Body of pancreas (tissue), 4 donors: ENCODE results near the gene ZNF813. TPM values are rescaled to one million over a fixed set of nuclear protein-coding genes. Genes with fewer than 3 reads are reported as not detected.

Experiments used
- ATAC-seq: fragments of 150-250 bp; one replicate; pipeline ENCODE4 v1.9.1; 2016
- DNase-seq, 4 donors: peaks; one replicate each; pipeline ENCODE4 v3.0.0-alpha.2; 2019
- H3K27ac ChIP-seq, 4 donors: fragments of 200-600 bp; sonication (generic); 1 replicate in 3 of 4; 2 replicates in 1 of 4; pipeline versions ENCODE4 v1.5.1 to v1.6.1; 2016 to 2019; ENCODE audit warnings: mild to moderate bottlenecking in 1 of 4, mixed read lengths in 1 of 4, moderate library complexity in 1 of 4
- H3K27me3 ChIP-seq, 2 donors: fragments of 200-600 bp; sonication (generic); one replicate each; pipeline ENCODE4 v1.6.0; 2016; ENCODE audit warnings: mild to moderate bottlenecking in 1 of 2
- H3K36me3 ChIP-seq, 2 donors: fragments of 200-600 bp; sonication (generic); replicated peaks in 1 of 2; 2 replicates each; pipeline ENCODE4 v1.5.1; 2016; ENCODE audit warnings: low read depth in 2 of 2; ENCODE audit not compliant: insufficient read depth in 1 of 2
- H3K4me1 ChIP-seq: fragments of 200-600 bp; sonication (generic); one replicate; pipeline ENCODE4 v1.6.0; 2016
- H3K4me3 ChIP-seq, 2 donors: fragments of 200-600 bp; sonication (generic); 1 replicate in 1 of 2; 2 replicates in 1 of 2; pipeline ENCODE4 v1.5.1; 2016 to 2019
- H3K9me3 ChIP-seq, 3 donors: fragments of 200-600 bp; sonication (generic); 1 replicate in 2 of 3; 2 replicates in 1 of 3; pipeline ENCODE4 v1.5.1; 2016
- CTCF ChIP-seq, 7 experiments: fragments of 450-650 bp in 4 of 7; fragments of 200-600 bp in 3 of 7; sonication (generic) in 3 of 7; IDR thresholded peaks; one replicate each; pipeline ENCODE4 v1.5.1; 2016 to 2019; ENCODE audit warnings: antibody characterized with exemption in 7 of 7
- POLR2A ChIP-seq, 3 donors: fragments of 450-650 bp; IDR thresholded peaks; one replicate each; pipeline ENCODE4 v1.6.1; 2016; ENCODE audit warnings: antibody characterized with exemption in 3 of 3, mild to moderate bottlenecking in 2 of 3
- WGBS, 2 donors: methylation state at CpG; one replicate each; pipeline ENCODE4 v1.1.5; 2017; 5-methylcytosine and 5-hydroxymethylcytosine counted together
- intact Hi-C: fragments of 100-400 bp; cut with DNase I; formaldehyde crosslinking; loops from one replicate; pipeline ENCODE4 v1.15.1; 2023
- total RNA-seq, 2 donors: library from RNA; depleted of rRNA; stranded (reverse); fragments of >200 nt; gene quantifications; one replicate each; pipeline ENCODE4 v1.1.0, GENCODE V29; 2016

ZNF813 gene
- total RNA-seq, 2 donors from 2014 or later: 1.6 to 1.8 TPM

DNA sequence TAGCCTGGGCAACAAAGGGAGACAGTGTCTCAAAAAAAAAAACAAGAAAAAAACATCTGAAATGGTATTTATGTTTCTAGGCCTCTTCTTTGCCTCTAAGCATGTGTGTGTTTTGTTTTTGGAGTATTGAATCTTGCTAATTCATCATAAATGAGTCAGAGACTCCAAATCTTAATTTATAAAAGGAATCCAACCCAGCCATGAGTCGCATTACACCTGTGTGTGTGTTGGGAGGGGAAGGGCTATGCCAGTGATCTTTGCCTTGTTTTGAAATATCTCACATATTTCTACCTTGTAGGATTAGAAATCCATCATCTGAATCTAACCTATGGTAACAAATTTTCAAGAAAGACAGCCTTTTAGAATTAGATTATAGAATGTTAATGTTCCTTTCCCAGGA is 74.4 kb downstream of the ZNF813 start:
- Histone ChIP-seq H3K4me3 (no peak overlapping the region), H3K27me3 (no peaks in the 10 kb centered on the region), H3K27ac (no peak overlapping the region), H3K36me3 (peaks cover 0 to 3% of the 10 kb centered on the region in 2 donors), H3K9me3 (no peaks in the 10 kb centered on the region), H3K4me1 (peaks cover 4% of the 10 kb centered on the region)
- no peak for DNase-seq
- WGBS, 2 donors: 88% methylated on average over 1 of the region's 1 CpG
- TF ChIP-seq POLR2A (IDR thresholded peaks at IDR 0.05): no peak
- no peak for TF ChIP-seq CTCF (IDR thresholded peaks at IDR 0.05)
- intact Hi-C loops: no loop called here
- no peak for ATAC-seq

- ATAC-seq (no peak), DNase-seq (no peak)
- H3K4me3 ChIP-seq: no peak overlapping the region
- intact Hi-C loops: no loop called here
- H3K9me3 ChIP-seq: no peaks in the 10 kb centered on the region
- H3K36me3 ChIP-seq: peaks cover 0 to 3% of the 10 kb centered on the region in 2 donors
- H3K27ac ChIP-seq: no peak overlapping the region
- TF ChIP-seq POLR2A (IDR thresholded peaks at IDR 0.05): no peak
- no peak for TF ChIP-seq CTCF (IDR thresholded peaks at IDR 0.05)
- H3K4me1 ChIP-seq: peaks cover 4% of the 10 kb centered on the region
- WGBS, 2 donors: 82 to 84% methylated on average over 14 to 21 of the region's 25 CpGs
- no peaks in the 10 kb centered on the region for H3K27me3 ChIP-seq
These were observed 77.9 kb downstream of the ZNF813 start for GRCh38 chr19:53545271-53546065.

Other genes with a start within 250 kb of the ZNF813 start
- 1 to 10 TPM; 2.3 to 3.4 TPM for gene ZNF677, start 212.9 kb upstream of the ZNF813 start, total RNA-seq
- not detected for gene VN1R2, start 209.4 kb upstream of the ZNF813 start, total RNA-seq
- not detected for gene VN1R4, start 200.0 kb upstream of the ZNF813 start, total RNA-seq
- 1 to 10 TPM; 3.0 to 4.2 TPM for gene ZNF845, start 134.0 kb upstream of the ZNF813 start, total RNA-seq
- gene ZNF525, start 102.0 kb upstream of the ZNF813 start, total RNA-seq: 10 to 100 TPM; 12.2 to 14.2 TPM
- gene ZNF765, start 72.6 kb upstream of the ZNF813 start, total RNA-seq: 1 to 10 TPM; 7.5 to 9.6 TPM
- gene ZNF761, start 35.7 kb upstream of the ZNF813 start, total RNA-seq: 1 to 10 TPM; 4.3 to 6.2 TPM
- gene ZNF331, start 70.4 kb downstream of the ZNF813 start, total RNA-seq: 10 to 100 TPM; 14.8 to 37.6 TPM
- gene DPRX, start 164.3 kb downstream of the ZNF813 start, total RNA-seq: not detected